ENCODE results near the gene FZD7. TPM values are rescaled to one million over a fixed set of nuclear protein-coding genes. Genes with fewer than 3 reads are reported as not detected.

The FZD7 gene
- total and polyA plus RNA-seq, 10 of the 15 experiments (the other 5 are each of a cell fraction or from before 2014, with no cell fraction given): 0.24 to 2.4 (median 0.75) TPM

- intact Hi-C loops (cut with micrococcal nuclease; ENCODE audit: unreplicated experiment) (loop anchor here (5.0 kb wide), 1 partner anchor 268 kb away; no protein-coding TSS in a partner anchor), in situ Hi-C loops (cut with MboI) (no loop called here)
- Histone ChIP-seq H3K36me3 (ENCODE audit: control insufficient read depth in 2 of 2, insufficient read depth in 2 of 2, low read length in 1 of 2) (no peaks in the 10 kb centered on the region), H3K4me2 (ENCODE audit: control insufficient read depth, insufficient read depth) (no peak overlapping the region), H3K9ac (ENCODE audit: control insufficient read depth, insufficient read depth, low read length) (no peak overlapping the region), H3K9me3 (replicated peaks; ENCODE audit: control insufficient read depth, insufficient read depth, low read length) (no peaks in the 10 kb centered on the region), H3K27me3 (replicated peaks in 1 of 2; ENCODE audit: control insufficient read depth in 2 of 2, insufficient read depth in 2 of 2, low read length in 1 of 2) (no peaks in the 10 kb centered on the region; a peak in 1 of 4 replicates), H4K20me1 (ENCODE audit: control insufficient read depth, insufficient read depth) (no peaks in the 10 kb centered on the region), H3K79me2 (ENCODE audit: control insufficient read depth, insufficient read depth, low read length) (no peaks in the 10 kb centered on the region), H3K27ac (ENCODE audit: control insufficient read depth, insufficient read depth) (no peak overlapping the region), H3K4me3 (no peak overlapping the region), H2AFZ (ENCODE audit: control insufficient read depth, low read depth, low read length) (no peak overlapping the region), H3K4me1 (ENCODE audit: control insufficient read depth, insufficient read depth, low read length) (0 out of 2 replicates have a peak, but pooled peaks cover 2% of the 10 kb centered on the region)
- RAD21 ChIA-PET (ENCODE audit: unreplicated experiment): no interaction called here
- ATAC-seq (no peak), FAIRE-seq (no peak), DNase-seq (ENCODE audit: low read depth, low spot score) (no peak)
- POLR2A ChIA-PET: interaction anchor here (0.6 kb wide), 1 partner anchor 44 kb away, joined by 6 read pairs; no protein-coding TSS in a partner anchor
- 34% methylated on average over 3 of the region's 3 CpGs for WGBS (ENCODE audit: insufficient coverage, insufficient replicate concordance, low lambda C conversion rate, missing lambda C conversion rate)
- SMC1A ChIA-PET (ENCODE audit: uncharacterized antibody, unreplicated experiment): interaction anchor here (1.3 to 2.0 kb wide), 3 partner anchors 16 to 205 kb away, joined by 3 to 4 read pairs (median 4); no protein-coding TSS in a partner anchor
- TF ChIP-seq ZSCAN29 (IDR thresholded peaks at IDR 0.05): no peak
- no peak for TF ChIP-seq PKNOX1 (IDR thresholded peaks at IDR 0.05)
- TF ChIP-seq CREB1 (IDR thresholded peaks at IDR 0.05; ENCODE audit: low read depth): no peak
- no peak for TF ChIP-seq KLF5 (IDR thresholded peaks at IDR 0.05; ENCODE audit: partially characterized antibody)
- TF ChIP-seq FOXM1 (IDR thresholded peaks at IDR 0.05; ENCODE audit: low read depth, low read length): no peak
- no peak for TF ChIP-seq BACH1 (IDR thresholded peaks at IDR 0.05; ENCODE audit: borderline replicate concordance)
- no peak for TF ChIP-seq MAX (IDR thresholded peaks at IDR 0.05; ENCODE audit: low read depth, low read length)
- no peak for TF ChIP-seq HDGF (IDR thresholded peaks at IDR 0.05)
- no peak for TF ChIP-seq ESRRA (IDR thresholded peaks at IDR 0.05; ENCODE audit: low read length)
- no peak for TF ChIP-seq TCF7 (IDR thresholded peaks at IDR 0.05; ENCODE audit: borderline replicate concordance)
- TF ChIP-seq IKZF1 (conservative IDR thresholded peaks at IDR 0.05): no peak
- TF ChIP-seq NBN (IDR thresholded peaks at IDR 0.05): no peak
- CTCF ChIA-PET: interaction anchor here (0.6 to 1.6 kb wide), 2 partner anchors 47 to 269 kb away, joined by 3 to 4 read pairs; no protein-coding TSS in a partner anchor
- BruUV-seq (replicated peaks): no TSS peak
Observed at GRCh38 chr2:202064881-202065230, 31.2 kb downstream of the FZD7 start.

Measured in GM12878 (cell line).